HG03469 (cell line): ENCODE measurements around the gene GAREM2.

Source experiments
- ATAC-seq: cut with Tn5 transposase; IDR thresholded peaks from one replicate; pipeline ENCODE4 v1.9.1; 2021; ENCODE audit warnings: mild to moderate bottlenecking, moderate library complexity, moderate number of reproducible peaks; ENCODE audit not compliant: unreplicated experiment

GAREM2 gene

DNA sequence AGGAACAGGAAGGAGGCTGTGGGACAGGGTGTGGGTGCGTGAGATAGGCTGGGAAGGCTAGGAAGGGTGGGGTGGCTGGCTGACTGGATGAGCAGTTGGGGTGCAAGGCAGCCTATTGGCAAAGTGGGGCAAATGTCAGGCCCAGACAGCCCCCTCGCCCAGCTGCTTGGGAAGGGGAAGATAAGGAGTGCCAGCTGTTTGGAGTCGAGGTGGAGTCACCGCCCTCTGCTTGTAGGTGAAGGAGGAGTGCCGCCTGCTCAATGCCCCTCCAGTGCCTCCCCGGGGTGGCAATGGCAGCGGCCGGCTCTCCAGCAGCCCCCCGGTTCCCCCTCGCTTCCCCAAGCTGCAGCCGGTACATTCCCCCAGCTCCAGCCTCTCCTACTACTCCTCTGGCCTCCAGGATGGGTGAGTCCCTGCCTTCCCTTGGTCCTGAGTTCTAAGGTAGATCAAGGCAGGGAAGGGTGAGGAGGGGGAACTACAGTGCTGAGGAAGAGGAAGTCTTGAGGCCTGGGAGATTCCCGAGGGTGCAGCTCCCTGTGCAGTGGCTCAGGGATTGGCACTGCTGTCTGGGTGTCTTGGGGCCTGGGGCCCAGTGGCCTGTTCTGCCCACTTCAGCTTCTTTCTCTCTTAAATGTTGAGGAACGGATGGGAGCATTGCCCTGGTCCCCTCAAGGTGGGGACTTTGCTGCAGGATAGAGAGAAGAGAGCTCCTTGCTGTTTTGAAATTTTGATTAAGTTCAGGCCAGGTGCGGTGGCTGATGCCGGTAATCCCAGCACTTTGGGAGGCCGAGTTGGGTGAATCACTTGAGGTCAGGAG is 13.3 kb downstream of the GAREM2 start:
- ATAC-seq: no peak

DNA sequence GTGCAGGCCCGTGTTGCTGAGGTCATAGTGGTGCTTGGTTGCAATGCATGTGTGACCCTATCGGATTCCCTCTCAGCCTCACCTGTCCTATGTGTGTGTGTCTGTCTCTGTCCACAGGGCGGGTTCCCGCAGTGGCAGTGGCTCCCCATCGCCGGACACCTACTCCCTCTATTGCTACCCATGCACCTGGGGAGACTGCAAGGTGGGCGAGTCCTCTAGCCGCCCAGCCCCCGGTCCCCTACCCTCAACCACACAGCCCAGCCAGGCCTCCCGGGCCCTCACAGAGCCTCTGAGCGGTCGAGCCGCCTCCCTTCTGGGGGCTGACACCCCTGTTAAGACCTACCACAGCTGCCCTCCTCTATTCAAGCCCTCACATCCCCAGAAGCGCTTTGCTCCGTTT is 14.2 kb downstream of the GAREM2 start:
- no peak for ATAC-seq

DNA sequence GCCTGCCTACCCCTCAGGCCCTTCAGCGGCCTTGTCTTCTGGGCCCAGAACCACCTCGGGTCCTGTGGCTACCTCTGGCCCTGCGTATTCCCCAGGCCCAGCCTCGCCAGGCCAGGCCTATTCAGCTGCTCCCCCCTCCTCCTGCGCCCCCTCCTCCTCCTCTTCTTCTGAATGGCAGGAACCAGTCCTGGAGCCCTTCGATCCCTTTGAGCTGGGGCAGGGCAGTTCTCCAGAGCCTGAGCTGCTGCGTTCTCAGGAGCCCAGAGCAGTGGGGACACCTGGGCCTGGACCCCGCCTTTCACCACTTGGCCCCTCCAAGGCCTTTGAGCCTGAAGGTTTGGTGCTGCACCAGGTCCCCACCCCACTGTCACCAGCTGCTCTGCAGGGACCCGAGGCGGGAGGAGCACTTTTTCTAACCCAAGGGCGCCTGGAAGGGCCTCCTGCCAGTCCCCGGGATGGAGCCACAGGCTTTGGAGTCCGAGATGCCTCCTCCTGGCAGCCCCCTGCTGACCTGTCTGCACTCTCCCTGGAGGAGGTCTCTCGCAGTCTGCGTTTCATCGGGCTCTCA is 14.7 kb downstream of the GAREM2 start:
- ATAC-seq: no peak

DNA sequence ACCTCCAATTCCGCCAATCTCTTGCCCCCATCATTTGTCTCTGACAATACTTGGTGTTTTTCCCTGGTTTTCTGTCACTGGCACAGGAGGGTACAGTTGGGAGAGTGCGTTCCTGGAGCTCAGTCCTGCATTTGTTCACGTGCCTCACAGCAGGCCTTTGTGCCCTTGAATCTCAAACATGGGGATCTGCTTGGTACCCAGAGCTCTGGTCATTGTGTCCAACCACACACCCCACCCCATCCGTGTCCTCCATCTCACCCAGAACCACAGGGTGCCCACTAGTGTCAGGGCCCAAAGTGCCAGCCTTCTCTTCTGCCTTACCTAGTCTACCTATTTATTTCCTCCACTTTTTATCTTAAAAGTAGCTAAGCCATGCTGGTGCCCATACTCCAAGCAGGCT is 16.2 kb downstream of the GAREM2 start:
- no peak for ATAC-seq

DNA sequence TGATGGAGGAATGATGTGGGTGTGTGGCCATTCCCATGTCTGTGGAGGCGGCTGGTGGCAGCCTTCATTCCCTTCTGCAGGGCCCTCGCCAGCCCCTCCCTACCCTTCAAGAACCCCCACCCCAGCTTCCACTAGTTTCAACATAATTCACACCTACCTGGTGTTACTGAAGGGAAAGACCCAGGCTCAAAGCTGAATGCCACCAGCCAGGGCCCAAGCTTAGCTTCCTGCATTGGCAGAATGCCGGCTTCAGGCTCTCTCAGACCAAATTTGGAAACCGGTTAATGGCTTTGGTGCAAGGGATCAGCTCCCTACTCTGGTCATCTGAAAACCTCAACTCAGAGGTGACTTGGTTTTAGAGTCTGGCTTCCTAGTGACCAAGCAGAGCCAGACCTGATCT is 16.9 kb downstream of the GAREM2 start:
- no peak for ATAC-seq

DNA sequence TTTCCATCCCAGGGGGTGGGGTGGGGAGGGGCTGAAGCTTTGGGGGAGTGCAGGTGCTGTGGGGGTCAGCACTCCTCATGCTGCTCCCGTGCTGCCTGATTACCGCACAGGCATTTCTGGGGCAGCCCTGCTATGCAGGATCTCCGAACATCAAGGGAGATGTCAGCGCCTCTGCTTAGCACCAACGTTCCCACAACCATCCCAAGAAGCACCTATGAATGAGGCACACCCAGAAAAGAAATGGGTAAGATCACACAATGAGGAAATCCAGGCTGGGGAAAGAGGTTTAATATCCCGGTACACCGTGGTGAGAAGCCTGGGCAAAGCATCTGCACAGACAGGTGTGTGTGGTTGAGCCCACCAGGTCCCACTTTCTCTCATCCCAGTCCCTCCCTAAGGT is 17.5 kb downstream of the GAREM2 start:
- ATAC-seq: no peak

DNA sequence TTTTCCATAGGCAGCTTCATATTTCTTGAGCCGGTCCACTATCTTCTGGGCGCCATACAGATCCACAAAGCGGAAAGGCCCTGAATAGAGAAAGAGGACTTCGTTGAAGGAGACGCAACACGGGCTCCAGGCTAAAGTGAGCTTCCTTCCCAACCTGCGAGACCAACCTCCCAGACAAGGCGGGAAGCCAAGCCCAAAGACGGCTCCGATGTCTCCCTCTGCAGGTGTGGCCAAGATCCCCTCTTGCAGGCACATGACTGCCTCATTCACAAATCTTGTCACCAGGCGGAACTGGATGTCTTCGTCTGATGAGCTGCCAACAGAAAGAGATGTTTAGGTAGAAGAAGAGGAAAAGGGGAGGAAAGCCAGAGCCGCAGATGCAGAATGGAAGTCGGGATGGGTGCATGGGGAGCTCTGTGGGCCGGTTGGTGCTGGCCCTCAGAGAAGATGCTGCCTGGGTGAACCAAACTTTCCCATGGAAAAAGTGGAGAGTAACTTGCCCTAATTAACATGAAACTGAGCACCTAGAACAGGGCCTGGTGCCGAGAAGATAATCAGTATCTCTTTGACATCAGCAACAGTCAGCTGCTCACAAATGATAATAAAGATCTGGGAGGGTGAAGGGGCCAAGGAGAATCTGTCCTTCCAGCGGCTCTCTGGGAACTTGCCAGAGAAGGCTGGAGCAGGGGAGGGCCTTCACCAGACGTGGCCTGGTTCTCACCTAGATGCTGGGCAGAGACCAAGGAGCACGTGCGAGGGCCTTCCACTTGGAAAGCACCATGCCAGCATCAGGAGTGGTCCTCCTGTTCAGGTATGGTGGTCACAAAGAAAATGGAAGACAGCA is 18.6 kb downstream of the GAREM2 start:
- no peak for ATAC-seq

DNA sequence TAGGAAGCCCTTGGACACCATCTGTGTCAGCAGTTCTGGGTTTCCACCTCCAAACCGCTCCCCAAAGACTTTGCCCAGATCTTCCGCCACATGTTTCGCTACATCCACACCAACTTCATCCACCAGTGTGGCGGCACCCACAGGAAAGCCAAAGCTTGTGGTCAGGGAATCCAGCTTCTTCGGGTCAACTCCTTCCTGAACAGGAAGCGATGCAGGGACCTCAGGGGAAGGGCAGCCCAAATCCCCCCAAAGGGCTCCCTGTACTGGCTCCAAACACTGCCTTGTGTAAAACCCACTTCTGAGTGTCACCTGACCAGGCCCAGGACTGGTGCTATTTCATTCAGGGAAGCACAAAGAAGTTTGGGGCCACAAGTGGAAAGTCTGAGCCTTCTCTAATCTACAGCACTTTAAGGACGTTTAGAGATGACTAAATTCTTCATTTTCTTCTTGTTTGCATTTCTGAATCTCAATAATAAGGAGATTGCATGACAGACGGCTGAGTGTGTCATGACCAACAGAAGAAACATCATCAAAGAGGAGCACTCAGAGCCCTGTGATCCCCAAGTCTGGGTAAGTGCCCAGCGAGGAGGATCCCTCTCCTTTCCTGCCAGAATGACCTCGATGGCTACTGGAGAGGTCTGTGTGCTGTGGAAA is 20.8 kb downstream of the GAREM2 start:
- no peak for ATAC-seq

DNA sequence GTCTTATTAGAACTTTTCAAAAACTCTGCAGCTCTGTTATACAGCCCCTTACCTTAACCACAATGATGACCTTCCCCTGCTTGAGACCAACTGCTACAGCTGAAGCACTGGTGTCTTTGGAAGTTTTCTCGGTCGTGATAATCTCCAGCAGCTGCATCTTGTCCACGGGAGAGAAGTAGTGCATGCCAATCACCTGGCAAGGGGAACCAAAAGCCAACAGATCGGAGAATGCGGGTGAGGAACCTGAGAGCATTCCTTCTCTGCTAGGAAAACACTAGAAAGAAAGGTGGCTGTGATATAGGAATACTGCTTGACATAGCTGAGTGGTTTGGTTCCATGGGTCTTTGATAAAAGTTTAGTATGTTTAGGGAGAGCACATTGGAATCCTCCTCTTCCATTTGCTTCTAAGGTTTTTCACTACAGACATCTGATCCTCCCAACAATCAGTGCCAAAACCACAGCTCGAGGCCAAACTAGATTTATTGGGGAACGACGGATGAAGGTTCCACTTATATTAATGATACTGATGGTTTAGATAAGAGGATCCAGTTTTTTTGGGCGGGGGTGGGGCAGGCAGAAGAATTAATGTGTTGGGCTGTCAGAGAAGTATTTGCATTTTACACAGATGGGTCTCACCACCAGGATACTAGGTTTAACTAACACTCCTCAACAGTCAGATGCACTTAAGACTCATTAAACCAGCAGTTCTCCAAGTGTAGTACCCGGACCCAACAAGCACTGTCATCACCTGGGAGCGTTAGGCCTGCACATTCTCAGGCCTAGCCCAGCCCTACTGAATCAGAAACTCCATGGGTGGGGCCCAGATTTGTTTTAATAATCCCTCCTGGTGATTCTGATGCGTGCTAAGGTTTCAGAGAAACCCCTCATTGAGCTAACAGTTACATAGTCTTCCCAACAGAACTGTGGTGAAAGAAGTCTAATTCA is 22.4 kb downstream of the GAREM2 start:
- ATAC-seq: no peak

DNA sequence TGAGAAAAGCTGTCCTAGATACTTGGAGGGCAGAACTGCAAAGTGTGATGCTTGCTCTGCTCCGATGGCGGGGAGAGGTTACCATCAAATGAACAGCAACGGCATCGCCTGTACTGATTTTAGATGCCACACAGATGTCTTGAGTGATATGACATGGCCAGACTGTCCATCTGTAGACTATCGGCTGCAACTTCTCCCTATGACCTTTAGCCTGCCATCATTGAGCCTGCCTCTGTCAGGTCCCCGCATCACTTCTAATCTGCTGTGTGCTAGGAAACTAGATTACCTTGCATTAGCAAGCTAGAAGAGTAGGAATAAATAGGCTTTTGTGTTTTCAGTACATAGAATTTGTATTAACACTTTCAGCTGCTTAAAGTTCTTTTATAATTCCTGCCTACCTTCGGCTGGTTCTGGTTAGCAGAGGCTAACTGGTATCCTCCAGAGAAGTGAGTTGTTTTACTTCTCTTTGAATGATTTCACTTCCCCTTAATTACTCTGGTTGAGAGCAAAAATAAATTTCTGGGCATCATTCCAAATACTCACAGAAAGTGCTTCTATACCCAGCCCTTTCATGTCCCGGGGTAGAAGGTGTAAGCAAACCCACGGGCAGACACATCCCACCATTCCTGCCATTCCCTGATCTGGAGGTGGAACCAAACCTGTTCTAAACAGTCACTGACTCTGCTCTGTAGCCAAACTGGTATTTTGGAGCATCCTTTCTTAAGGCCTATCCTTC is 24.0 kb downstream of the GAREM2 start:
- no peak for ATAC-seq

DNA sequence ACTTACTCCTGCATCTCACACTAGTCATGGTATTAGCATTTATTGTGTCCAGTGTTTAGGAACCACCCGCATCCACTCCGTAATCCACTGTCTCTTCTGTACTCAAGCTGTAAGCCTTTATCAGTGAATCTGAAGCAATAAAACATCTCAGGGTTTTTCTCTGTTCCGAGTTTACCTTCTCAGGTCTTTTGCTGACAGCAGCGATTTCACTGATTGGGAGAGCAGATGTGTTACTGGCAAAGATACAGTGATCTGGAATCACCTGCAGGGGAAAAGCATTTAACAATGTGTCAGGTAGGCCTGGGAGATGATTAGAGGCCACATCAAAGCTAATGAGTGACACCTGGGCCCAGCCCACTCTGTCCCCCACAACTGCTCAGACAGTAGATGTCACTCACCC is 24.6 kb downstream of the GAREM2 start:
- ATAC-seq: no peak

DNA sequence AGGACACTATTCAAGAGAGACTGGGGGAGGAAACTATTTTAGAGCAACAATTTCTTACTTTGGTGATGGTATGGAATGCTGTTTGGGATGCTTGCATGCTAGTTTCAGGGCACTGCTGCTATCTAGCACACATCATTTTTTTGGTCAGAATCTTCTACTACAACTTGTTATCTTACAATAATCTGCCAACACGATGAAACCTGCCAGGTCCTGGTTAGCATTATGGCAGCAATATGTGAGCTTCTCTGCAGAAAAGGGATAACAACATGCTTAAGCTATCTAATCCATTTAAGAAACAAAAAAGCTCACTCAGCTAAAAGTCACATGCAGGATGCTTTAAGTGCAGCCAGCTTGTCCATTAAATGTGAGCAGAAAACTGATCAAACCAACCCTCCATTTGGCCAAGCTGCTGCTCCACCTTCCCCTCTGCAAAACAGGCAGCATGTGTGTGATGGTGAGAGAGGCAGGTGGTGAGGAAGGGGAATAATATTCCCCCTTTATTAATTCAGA is 30.1 kb downstream of the GAREM2 start:
- ATAC-seq: no peak

DNA sequence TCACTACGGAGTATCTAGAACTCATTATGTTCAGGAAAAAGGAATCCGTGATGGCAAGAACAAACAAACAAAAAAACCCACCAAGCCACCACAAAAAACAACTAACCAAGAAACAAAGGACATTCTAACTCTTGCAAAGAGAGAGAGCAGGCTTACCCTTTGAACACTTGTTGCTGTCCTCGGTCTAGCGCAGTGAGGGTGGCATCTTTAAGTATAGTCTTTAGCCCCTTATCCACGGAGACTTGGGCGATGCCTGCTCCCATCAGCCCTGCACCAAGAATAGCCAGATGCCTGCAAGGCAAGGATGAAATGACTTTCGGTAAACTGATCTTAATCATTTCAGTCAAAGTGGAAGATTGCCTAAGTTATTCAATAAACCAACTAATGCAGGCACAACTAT is 31.0 kb downstream of the GAREM2 start:
- no peak for ATAC-seq

DNA sequence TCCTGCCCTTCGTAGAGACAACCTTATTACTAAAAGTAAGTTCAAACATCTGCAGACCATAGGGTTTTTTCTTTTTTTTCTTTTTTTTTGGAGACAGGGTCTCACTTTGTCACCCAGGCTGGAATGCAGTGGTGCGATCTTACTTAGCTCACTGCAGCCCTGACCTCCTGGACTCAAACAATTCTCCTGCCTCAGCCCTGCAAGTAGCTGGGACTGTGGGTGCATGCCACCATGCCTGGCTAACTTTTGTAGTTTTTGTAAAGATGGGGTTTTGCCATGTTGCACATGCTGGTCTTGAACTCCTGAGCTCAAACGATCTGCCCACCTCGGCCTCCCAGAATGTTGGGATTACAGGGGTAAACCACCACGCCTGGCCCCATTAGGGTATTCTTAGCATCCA is 39.1 kb downstream of the GAREM2 start:
- no peak for ATAC-seq

DNA sequence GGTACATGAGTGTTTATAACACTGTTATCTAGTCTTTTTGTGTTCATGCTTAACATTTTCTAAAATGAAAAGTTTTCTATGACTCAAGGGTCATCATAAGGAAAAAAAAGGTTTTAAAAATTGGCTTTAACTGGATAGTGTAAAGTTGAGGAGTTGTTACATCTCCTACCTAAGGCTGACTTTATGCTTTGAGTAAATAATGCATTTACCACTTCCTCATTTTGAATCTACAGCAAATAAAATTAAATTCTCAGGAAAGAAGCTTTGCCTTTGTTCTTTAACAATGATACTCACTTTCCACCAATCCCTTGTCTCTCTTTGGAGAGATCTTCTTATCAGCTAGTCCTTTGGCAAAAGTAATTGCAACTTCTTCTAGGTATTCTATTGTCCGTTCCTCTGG is 41.9 kb downstream of the GAREM2 start:
- ATAC-seq: no peak

DNA sequence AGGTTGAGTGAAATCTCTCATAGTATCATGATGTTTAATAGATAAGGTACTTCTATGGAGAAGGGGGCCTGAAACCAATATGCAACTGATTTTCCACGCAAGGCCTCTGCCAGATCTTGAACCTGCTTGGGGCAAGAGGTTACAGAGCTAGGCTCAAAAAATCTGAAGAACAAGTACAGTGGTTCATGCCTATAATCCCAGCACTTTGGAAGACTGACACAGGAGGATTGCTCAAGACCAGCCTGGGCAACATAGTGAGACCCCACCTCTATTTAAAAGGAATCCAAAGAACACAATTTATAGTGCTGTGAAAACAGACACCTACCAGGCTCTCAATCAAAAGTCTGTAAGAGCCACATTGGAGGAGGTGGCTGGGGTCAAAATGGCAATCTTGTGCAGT is 42.9 kb downstream of the GAREM2 start:
- ATAC-seq: no peak

DNA sequence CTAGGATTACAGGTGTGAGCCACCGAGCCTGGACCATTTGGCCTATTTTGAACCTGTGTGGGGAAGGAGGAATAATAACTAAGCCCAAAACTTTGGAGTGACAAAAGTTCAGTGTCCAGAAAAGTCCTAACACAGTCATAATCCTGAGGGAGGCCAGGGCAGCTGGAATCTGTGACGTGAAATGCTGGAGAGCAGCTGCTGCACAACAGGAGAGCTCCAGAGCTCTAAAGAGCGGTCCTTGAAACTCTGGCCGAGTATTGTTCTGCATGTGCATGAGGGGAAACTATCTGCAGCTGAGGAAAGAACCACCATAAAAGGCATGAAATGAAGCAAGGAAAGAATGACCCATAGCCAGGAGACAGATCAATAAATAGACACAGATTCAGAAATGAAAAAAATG is 43.7 kb downstream of the GAREM2 start:
- ATAC-seq: no peak

DNA sequence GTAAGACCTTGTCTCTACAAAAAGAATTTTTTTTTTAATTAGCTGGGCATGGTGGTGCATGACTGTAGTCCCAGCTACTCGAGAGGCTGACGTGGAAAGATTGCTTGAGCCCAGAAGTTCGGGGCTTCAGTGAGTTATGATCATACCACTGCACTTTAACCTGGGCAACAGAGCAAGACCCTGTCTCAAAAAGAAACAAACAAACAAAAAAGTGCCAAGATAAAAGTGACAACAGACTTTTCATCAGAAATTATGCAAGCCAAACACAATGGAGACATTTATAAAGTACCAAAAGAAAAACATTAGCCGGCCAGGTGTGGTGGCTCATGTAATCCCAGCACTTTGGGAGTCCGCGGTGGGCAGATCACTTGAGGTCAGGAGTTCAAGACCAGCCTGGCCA is 44.8 kb downstream of the GAREM2 start:
- ATAC-seq: no peak

DNA sequence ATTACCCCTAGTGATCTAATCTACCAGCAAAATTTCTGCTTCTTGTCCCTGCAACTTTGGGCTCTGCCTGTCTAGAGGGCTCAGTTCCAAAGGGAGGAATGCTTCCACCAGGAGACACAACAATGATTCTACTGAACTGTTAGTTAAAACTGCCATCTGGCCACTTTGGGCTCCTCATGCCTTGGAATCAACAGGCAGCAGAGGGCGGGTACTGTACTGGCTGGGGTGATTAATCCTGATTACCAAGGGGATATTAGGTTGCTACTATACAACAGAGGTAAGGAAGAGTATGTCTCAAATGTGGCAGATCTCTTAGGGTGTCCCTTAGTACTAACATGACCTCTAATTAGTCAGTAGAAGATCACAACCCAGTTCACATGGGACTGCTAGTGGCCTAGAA is 50.1 kb downstream of the GAREM2 start:
- no peak for ATAC-seq
